ENCODE results near the gene KCNH4. TPM values are rescaled to one million over a fixed set of nuclear protein-coding genes. Genes with fewer than 3 reads are reported as not detected.
"Not testable (repeated sequence)": the region's sequence is repeated elsewhere in the genome, so short reads cannot be mapped to it uniquely, and the experiment has no call there.

Gene KCNH4
- total RNA-seq, 1 experiment from 2014 or later: 0.46 TPM

DNA sequence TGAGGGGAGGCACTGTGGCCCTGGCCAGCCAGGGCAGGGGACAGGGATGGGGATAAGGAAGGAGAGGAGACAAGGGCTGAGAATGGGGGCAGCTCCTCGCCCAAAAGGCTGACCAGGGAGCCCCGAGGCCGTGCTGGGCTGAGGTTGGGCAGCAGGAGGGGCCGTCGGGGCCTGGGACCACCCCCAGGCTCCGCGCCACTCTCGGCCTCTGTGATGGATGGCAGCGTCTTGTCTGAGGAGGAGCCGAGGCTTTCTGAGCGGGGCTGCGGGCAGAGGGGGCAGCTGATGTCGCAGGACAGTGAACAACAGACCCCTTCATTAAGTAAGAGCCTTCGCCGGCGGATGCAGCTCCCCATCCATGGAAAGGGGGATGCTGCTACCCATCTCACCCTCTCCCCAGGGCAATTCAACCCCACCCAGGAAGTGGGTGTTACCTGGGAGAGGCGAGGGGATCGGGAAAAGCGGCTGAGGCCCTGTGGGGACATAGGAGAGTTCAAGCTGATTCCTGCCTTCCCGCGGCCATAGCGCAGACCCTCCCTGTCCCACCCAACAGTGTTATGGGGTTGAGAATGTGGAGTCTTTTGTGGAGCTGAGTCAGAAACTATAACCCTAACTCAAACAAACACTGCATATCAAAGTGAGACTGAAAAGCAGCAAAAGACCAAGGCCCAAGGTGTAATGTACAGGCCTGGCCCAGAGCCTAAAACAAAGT lies 17.1 kb downstream of the KCNH4 start:
- Histone ChIP-seq H3K4me3 (no peak overlapping the region), H3K9me3 (no peaks in the 10 kb centered on the region), H3K36me3 (no peaks in the 10 kb centered on the region), H3K27me3 (no peaks in the 10 kb centered on the region)
- DNase-seq: no peak

DNA sequence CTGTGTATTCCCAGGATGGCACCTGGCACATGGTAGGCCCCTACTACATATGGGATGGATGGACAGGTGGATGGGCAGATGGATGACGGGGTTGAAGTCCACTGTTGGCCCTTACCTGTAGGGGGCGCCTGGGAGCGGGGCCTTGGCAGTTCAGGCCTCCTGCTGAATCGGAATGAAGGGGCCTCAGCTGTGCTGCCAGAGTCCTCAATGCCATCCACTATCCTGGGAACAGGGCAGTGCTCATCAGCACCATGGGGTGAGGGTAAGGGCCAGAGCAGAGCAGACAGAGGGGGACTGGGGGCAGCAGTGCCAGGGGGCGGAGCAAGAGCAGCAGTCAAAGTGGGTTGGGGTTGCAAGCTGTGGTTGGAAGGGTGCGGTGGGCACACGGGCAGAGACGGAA lies 17.8 kb downstream of the KCNH4 start:
- Histone ChIP-seq H3K9me3 (no peaks in the 10 kb centered on the region), H3K36me3 (no peaks in the 10 kb centered on the region), H3K4me3 (no peak overlapping the region), H3K27me3 (no peaks in the 10 kb centered on the region)
- DNase-seq: no peak

DNA sequence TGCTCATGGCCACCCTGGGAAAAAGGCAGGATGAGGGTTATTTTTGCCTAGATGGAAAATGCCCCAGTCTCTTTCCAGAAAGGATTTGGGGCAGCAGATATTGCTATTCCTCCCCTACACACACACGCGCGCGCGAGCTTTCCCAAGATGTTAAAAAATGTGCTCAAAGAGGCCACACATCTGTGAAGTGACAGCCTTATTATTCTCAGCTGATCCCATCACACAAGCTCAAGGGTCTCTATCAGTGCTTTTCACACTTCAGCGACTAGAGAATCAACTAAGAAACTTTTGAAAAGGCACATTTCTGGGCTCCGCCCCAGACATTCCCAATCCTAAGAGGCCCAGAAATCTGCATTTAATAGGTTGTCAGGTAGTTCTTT lies 20.4 kb downstream of the KCNH4 start:
- no peaks in the 10 kb centered on the region for H3K9me3 ChIP-seq
- no peaks in the 10 kb centered on the region for H3K27me3 ChIP-seq
- DNase-seq: no peak
- no peaks in the 10 kb centered on the region for H3K36me3 ChIP-seq
- no peak overlapping the region for H3K4me3 ChIP-seq

DNA sequence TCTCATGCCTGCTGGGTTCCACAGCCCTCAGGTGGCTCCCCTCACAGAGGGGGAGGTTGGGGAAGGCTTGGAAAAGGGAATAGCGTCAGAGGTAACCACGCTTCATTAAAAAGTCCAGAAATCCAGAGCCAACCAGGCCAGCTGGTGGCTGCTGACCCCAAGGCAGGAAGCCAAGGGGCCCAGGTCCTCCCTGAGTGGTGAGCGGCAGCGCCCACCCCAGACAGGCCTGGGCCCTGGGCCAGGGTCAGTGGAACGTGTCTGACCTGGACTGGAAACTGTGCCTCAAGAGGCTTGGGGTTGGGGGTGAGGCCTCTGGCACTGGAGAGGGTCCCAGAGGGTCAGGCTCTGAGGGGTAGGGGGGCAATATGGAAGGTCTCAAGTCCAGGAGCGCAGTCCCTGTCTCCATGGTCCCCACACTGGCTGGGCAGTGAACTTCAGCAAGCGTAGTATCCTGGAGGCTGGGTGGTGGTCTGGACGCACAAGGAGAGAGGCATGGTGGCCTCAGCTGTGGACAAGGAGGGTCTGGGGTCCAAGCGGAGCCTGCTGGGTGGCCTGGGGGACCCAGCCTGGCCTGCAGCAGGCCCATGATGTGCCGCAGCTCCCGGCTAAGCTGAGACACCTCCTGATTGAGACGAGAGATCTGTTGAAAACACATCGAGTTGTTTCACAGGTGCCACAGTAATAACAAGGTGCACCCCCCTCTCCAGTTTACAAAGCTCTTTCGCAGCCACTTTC lies 21.0 kb downstream of the KCNH4 start:
- H3K36me3 ChIP-seq: no peaks in the 10 kb centered on the region
- no peak for DNase-seq

DNA sequence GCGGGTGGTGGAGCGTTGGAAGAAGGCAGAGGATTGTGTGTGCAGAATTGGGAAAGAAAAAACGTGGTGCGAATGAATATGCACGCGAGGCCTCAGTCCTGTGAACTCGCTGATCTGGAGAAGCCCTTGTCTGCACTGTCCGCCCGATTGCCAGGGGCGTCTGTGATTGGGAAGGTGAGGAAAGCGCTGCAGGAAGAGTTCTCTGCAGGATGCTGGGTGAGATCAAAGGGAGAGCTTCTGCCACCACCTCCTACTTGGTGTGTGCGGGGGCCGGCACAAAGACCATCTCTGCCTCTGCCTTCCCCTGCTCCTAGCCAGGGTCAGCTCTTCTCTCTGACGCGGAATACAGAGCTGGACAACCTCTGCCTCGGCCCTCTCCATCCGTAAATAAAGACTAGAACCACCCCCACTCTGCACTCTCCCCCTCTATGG lies 25.3 kb downstream of the KCNH4 start:
- H3K36me3 ChIP-seq: peaks cover 26% of the 10 kb centered on the region
- DNase-seq: no peak
- no peaks in the 10 kb centered on the region for H3K9me3 ChIP-seq
- no peaks in the 10 kb centered on the region for H3K27me3 ChIP-seq
- H3K4me3 ChIP-seq: peak overlapping the region; percentile 88

More for the DNA sequence above, 21.0 kb downstream of the KCNH4 start:
- Histone ChIP-seq H3K27me3 (no peaks in the 10 kb centered on the region), H3K4me3 (no peak overlapping the region), H3K9me3 (no peaks in the 10 kb centered on the region)

DNA sequence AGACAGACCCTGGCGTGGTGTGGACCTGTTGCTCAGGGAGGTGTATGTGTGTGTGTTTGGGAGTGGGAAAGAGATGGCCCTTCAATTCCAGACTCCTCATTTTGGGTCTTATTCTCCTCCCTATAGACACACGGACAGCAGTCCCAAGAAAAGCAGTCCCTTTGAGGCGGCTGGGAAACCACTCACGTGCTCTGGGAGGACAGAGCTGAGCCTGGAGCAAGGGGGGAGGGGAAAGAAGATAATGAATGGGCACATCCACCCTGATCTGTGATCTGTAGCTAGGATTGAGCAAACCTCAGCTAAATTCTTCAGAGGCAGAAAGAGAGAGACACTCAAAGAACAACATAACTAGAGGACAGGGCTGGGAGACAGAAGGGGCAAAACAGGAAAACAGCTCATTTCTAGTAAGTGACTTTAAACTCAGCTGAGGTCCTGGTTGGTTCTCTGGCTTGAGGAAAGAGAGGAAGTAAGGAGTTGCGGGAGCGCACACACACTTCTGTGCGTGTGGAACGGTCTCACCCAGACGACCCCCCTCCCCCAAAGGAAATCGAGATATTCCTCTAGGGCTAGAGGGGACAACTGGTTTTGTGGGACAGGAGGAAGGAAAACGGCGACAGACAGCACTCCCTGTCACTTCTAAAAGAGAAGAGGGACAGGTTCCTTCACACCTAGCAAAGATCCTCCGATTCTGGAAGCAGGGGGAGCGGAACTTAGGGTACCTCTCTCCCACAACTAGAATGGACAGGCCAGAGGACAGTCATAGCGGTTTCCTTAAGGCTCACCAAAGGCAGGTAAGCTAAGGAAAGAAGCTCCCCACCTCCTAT lies 26.8 kb downstream of the KCNH4 start:
- Histone ChIP-seq H3K4me3 (peak overlapping the region; percentile 88), H3K27me3 (no peaks in the 10 kb centered on the region), H3K9me3 (no peaks in the 10 kb centered on the region), H3K36me3 (peaks cover 39% of the 10 kb centered on the region)
- peak; percentile 29 for DNase-seq

DNA sequence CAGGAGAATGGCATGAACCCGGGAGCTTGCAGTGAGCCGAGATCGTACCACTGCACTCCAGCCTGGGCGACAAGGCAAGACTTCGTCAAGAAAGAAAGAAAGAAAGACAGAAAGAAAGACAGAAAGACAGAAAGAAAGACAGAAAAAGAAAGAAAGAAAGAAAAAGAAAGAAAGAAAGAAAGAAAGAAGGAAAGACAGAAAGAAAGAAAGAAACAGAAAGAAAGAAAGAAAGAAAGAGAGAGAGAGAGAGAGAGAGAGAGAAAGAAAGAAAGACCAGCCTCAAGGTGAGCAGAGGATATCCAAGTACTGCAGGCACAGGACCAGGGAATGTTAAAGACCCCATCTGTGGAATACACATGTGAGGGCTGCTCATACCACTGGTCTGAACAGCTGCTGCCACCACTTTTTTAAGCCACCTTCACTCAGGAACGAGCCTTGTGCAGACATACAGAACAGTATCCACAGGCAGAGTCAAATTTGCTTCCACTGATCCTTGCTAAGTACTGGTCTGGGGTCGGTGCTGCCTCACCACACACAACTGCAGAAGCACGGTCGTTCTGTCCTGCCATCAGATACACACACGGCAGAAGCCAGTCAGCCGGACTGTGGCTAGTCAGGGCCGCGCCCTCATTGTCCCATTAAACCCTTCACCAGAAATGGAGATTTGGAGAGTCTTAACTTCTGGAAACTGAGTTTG lies 33.9 kb downstream of the KCNH4 start:
- H3K36me3 ChIP-seq: peaks cover 69% of the 10 kb centered on the region

DNA sequence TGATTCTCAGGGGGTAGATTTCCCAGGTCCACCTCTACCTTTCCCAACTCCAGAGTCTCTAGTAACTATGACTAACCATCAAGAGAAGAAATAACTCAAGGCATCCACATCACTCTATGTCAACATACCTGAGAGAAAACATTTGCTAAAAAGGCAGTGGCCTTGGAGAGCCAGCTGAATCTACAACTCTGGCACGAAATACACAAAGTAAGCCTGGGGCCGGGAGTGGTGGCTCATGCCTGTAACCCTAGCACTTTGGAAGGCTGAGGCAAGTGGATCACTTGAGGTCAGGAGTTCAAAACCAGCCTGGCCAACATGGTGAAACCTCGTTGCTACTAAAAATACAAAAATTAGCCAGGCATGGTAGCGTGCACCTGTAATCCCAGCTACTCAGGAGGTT lies 37.8 kb downstream of the KCNH4 start:
- H3K4me3 ChIP-seq, H3K9me3 ChIP-seq, DNase-seq, H3K27me3 ChIP-seq: not testable (repeated sequence)
- H3K36me3 ChIP-seq: peaks cover 53% of the 10 kb centered on the region

More for the DNA sequence above, 33.9 kb downstream of the KCNH4 start:
- H3K27me3 ChIP-seq: no peaks in the 10 kb centered on the region
- no peaks in the 10 kb centered on the region for H3K9me3 ChIP-seq
- DNase-seq: no peak
- H3K4me3 ChIP-seq: no peak overlapping the region

DNA sequence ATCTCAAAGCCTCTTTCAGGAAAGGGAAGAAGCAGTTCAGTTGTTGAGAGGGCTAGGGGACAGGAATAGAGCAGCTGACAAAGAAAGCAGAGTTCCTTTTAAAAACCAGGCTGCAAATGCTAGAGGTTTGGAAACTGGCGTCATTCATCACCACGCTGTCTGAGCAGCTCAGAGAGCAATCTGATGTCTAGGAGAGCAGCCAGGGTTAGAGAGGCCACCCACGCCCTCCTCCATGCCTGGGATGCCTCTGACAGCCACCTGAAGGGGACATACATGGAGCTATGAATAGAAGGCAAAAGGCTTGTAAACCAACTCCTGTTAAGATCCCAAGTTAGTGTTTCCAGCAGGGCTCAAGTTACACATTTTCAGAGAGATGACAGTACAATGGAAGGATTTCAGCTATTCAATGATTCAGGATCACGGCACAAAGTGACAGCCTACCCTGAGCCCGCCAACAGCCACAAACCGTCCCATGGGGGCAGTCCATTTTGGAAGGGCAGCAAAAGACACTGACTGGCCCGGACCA lies 38.5 kb downstream of the KCNH4 start:
- no peaks in the 10 kb centered on the region for H3K9me3 ChIP-seq
- no peak overlapping the region for H3K4me3 ChIP-seq
- no peak for DNase-seq
- H3K27me3 ChIP-seq: no peaks in the 10 kb centered on the region
- peaks cover 52% of the 10 kb centered on the region for H3K36me3 ChIP-seq

DNA sequence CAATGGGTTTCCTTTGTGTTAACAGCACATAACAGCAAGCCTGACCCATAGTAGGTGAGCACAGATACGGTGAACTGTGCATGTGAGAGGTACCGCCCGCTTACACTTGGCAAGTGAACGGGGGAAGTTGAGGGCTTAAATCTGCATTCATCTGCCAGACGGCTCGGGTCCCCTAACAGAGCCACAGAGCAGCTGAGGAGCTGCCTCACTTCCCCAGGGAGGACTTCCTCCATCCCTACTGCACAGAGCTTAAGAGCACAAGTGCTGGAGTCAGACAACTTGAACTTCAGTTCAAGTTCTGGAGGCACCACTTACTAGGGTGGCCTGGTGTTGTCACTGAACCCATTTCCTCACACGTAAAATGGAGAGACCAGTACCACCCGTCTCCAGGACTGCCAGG lies 39.6 kb downstream of the KCNH4 start:
- no peak for DNase-seq
- H3K27me3 ChIP-seq: no peaks in the 10 kb centered on the region

DNA sequence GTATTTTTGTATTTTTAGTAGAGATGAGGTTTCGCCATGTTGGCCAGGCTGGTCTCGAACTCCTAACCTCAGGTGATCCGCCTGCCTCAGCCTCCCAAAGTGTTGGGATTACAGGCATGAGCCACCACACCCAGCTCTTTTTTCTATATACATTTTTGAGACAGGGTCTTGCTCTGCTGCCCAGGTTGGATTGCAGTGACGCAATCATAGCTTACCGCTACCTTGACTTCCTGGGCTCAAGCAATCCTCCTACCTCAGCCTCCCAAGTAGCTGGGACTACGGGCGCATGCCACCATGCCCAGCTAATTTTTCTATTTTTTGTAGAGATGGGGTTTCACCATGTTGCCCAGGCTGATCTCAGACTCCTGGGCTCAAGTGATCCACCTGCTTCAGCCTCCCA lies 40.3 kb downstream of the KCNH4 start:
- not testable (repeated sequence) for DNase-seq, H3K4me3 ChIP-seq, H3K9me3 ChIP-seq, H3K27me3 ChIP-seq
- peaks cover 54% of the 10 kb centered on the region for H3K36me3 ChIP-seq

More for the DNA sequence above, 39.6 kb downstream of the KCNH4 start:
- Histone ChIP-seq H3K4me3 (no peak overlapping the region), H3K9me3 (no peaks in the 10 kb centered on the region), H3K36me3 (peaks cover 53% of the 10 kb centered on the region)

DNA sequence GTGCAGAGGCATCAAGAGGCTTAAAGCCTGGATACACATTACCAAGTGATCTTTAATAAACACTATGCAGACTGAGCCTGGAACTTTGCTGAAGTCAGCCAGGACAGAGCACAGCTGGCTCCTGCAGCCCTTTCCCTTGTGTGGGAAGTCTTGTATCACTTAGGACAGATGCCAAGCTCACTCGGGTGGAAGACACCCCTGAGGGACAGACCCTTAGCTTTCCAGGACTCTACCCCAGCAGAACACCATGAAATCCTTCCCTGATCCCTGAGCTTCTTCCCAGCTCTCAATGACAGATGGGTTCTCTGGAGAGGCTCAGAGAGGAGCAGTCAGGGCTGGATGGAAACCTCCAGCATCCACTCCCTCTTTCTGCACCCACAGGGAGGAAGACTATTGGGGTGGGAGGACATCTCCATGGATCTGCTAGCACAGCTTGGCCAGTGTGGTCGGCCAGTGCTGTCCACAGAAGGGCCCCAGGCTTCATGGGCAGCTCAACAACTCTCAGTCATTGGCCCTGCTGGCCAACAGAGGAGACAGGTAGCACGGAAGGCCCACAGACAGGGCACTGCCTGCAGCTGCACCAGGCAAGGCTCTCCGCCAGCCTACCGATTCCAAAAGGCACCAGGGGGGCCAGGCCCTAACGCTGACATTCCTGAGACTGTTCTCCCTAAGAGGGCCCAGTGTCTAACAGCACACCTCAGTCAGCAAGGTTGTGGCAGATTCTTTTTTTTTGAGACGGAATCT lies 42.0 kb downstream of the KCNH4 start:
- H3K27me3 ChIP-seq: no peaks in the 10 kb centered on the region
- H3K9me3 ChIP-seq: no peaks in the 10 kb centered on the region
- H3K4me3 ChIP-seq: no peak overlapping the region
- DNase-seq: no peak
- H3K36me3 ChIP-seq: peaks cover 53% of the 10 kb centered on the region

DNA sequence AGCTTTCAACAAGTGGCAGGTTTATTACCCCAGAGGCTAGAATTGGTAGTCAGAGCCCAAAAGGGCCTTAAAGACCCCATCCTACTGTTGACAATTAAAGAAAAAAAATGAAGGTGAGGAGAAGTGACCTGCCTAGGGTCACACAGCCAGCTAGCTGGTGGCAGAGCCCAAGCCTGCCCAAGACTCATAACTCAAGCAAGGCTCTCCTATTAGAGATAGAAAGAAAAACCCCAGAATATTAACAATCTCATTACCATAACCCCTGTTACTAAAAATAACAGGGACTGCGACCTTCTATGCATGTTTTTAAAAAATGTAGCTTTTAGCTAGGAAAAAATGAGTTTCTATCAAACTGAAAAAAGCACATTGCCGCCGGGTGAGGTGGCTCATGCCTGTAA lies 44.3 kb downstream of the KCNH4 start:
- H3K36me3 ChIP-seq: peaks cover 51% of the 10 kb centered on the region
- no peak for DNase-seq
- no peak overlapping the region for H3K4me3 ChIP-seq
- H3K27me3 ChIP-seq: no peaks in the 10 kb centered on the region
- H3K9me3 ChIP-seq: no peaks in the 10 kb centered on the region

DNA sequence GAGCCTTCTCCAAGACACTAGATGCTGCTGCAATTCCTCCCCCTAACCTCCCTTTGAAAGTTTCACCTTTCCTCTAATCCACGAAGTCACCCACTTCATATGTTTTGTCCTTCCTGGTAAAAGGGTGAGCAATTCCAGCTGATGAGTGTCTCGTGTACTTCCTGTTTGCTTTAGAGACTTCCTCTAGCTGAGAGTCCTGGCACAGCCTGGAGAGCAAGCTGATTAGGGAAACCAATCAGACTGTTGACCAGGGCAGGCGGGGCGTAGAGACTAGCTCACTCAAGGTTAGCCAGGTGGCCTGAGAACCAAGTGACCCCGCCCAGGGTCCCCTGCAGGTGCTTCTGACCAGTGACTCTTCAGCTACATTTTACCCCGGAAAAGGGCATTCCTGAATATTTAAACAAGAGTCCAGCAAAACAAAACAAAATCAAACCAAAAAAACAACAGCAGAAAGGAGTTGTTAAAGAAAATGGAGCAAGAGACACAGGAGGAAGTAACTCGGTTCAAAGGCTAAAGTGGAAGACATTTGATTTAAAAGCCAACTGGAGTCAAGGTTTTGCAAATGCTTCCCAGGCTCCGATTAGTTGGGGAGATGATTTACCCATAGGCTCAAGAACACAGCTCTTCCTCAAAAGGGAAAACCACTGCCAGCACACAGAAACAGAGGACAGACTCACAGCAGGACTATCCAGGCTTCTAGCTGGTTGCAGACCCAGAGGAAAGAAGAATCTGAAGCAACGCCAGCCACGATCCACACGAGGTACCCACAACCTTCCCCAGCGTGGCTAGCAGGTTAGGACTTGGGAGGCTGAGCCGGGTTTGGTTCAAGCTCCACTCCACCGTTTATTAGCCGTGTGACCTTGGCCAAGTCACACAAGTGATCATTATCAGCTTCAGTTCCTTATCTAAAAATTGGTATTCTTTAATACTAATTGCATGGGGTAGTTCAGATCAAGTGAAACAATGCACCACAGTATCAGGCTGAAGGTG lies 45.0 kb downstream of the KCNH4 start:
- Histone ChIP-seq H3K36me3 (peaks cover 51% of the 10 kb centered on the region), H3K27me3 (no peaks in the 10 kb centered on the region), H3K9me3 (no peaks in the 10 kb centered on the region), H3K4me3 (no peak overlapping the region)
- peak; percentile 40 for DNase-seq

DNA sequence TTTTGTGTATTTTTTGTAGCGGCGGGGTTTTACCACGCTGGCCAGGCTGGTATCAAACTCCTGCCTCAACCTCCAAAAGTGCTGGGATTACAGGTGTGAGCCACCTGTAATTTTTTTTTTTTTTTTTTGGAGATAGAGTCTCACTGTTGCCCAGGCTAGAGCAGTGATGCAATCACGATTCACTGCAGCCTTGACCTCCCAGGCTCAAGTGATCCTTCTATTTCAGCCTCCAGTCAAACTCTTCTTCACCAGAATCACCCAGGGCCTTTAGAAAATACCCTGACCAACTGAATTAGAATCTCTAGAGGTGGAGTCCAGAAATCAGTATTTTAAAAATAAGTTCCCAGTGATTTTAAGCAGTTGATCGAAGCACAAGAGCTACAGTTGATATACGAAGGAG lies 45.8 kb downstream of the KCNH4 start:
- no peaks in the 10 kb centered on the region for H3K27me3 ChIP-seq
- H3K4me3 ChIP-seq: no peak overlapping the region
- H3K9me3 ChIP-seq: no peaks in the 10 kb centered on the region
- DNase-seq: no peak
- H3K36me3 ChIP-seq: peaks cover 58% of the 10 kb centered on the region

Measured in MG63 (cell line).